Measurements from ENCODE around the gene FOXD2.

FOXD2 gene

GRCh38 chr1:47439819-47440598 lies 2.2 kb downstream of the FOXD2 start:
- TF ChIP-seq ARNT (IDR thresholded peaks at IDR 0.05) (no peak), NFRKB (IDR thresholded peaks at IDR 0.05) (no peak), PKNOX1 (IDR thresholded peaks at IDR 0.05) (no peak), L3MBTL2 (conservative IDR thresholded peaks at IDR 0.05) (no peak), FOXK2 (IDR thresholded peaks at IDR 0.05) (no peak), BHLHE40 (IDR thresholded peaks at IDR 0.05; ENCODE audit: borderline replicate concordance) (no peak), LEF1 (IDR thresholded peaks at IDR 0.05; ENCODE audit: borderline replicate concordance) (no peak), FOXM1 (IDR thresholded peaks at IDR 0.05; ENCODE audit: borderline replicate concordance) (no peak), HDGF (IDR thresholded peaks at IDR 0.05; ENCODE audit: borderline replicate concordance) (no peak), TARDBP (IDR thresholded peaks at IDR 0.05) (no peak), SP1 (IDR thresholded peaks at IDR 0.05) (no peak), FOXA1 (IDR thresholded peaks at IDR 0.05) (no peak), ZNF384 (IDR thresholded peaks at IDR 0.05) (no peak), SUZ12 (IDR thresholded peaks at IDR 0.05) (no peak), CTBP1 (IDR thresholded peaks at IDR 0.05; ENCODE audit: borderline replicate concordance) (no peak), ELF4 (IDR thresholded peaks at IDR 0.05) (no peak)
- DNase-seq (ENCODE audit: extremely low spot score), result no peak
- POLR2A ChIA-PET, result interaction anchor here (1.1 kb wide), 3 partner anchors 10 to 68 kb away, joined by 3 read pairs; no protein-coding TSS in a partner anchor
- CTCF ChIA-PET, result interaction anchor here (1.6 to 2.0 kb wide), 3 partner anchors 8 to 286 kb away, joined by 5 to 10 read pairs (median 6); no protein-coding TSS in a partner anchor

- POLR2A ChIA-PET, result interaction anchor here (1.1 kb wide), 4 partner anchors 9 to 244 kb away, joined by 3 read pairs; no protein-coding TSS in a partner anchor
- no peak for DNase-seq (ENCODE audit: extremely low spot score)
- TF ChIP-seq ELF4 (IDR thresholded peaks at IDR 0.05) (no peak), FOXA1 (IDR thresholded peaks at IDR 0.05) (no peak), HDGF (IDR thresholded peaks at IDR 0.05; ENCODE audit: borderline replicate concordance) (no peak), NFRKB (IDR thresholded peaks at IDR 0.05) (no peak)
- CTCF ChIA-PET, result interaction anchor here (1.6 to 2.0 kb wide), 3 partner anchors 8 to 285 kb away, joined by 5 to 10 read pairs (median 6); no protein-coding TSS in a partner anchor
These were observed 2.8 kb downstream of the FOXD2 start for GRCh38 chr1:47440599-47441081.

DNA sequence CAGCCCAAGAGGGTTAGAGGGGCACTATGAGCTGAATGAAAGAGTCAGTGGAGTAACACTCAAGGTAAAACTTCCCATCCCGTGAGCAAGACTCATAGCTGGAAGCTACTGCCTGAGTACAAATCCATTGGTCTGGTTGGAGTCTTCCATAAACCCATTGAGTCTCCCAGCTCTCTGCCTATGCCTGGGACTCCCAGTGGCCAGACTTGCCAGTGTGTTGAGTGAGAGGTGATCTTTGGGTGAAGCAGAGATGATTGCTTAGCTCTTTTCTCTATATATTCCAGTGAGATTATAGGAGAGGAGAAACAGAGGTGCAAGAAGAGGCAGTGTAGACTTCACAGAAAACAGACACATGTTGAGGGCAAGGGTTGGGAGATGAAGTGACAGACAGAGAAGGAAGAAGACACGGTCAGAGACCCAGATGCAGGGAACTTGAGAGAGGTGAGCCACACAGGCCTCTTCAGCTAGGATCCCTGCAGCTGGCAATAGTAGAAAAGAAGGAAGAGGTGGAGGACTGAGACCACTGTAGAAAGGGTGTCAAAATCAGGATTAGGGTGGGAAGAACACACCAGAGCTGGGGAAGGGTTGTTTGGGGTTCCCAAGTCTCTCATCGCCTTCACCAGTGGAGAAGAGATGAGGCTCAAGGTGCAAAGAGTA lies 3.7 kb downstream of the FOXD2 start:
- DNase-seq (ENCODE audit: extremely low spot score), result no peak
- ChIA-PET CTCF (interaction anchor here (0.5 to 2.0 kb wide), 5 partner anchors 9 to 284 kb away, joined by 3 to 10 read pairs (median 5); no protein-coding TSS in a partner anchor), POLR2A (interaction anchor here (1.1 kb wide), 1 partner anchor 243 kb away, joined by 3 read pairs; no protein-coding TSS in a partner anchor)
- TF ChIP-seq BHLHE40 (IDR thresholded peaks at IDR 0.05; ENCODE audit: borderline replicate concordance) (no peak), LEF1 (IDR thresholded peaks at IDR 0.05; ENCODE audit: borderline replicate concordance) (no peak), ARNT (IDR thresholded peaks at IDR 0.05) (no peak), SUZ12 (IDR thresholded peaks at IDR 0.05) (no peak), FOXA1 (IDR thresholded peaks at IDR 0.05) (no peak)

DNA sequence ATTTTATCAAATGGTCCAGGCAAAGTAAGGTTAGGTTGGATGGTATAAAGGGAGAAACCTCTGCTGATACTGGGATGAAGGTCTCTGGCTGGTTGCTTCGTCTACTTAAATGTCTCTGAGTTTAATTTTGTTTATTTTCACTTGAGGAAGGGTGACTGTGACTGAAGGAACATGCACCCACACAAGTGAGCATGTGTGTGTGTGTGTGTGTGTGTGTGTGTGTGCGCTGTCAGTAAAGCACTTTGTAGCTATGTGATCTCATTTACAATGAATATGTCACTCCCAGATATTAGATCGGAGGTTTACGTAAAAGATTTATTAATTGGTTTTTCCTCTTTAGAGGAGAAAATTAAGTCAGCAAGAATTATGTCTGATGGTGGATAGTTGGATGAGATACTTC lies 4.4 kb downstream of the FOXD2 start:
- POLR2A ChIA-PET, result no interaction called here
- TF ChIP-seq BHLHE40 (IDR thresholded peaks at IDR 0.05; ENCODE audit: borderline replicate concordance) (no peak), FOXK2 (IDR thresholded peaks at IDR 0.05) (no peak), ZNF384 (IDR thresholded peaks at IDR 0.05) (no peak), TARDBP (IDR thresholded peaks at IDR 0.05) (no peak), SUZ12 (IDR thresholded peaks at IDR 0.05) (no peak), LEF1 (IDR thresholded peaks at IDR 0.05; ENCODE audit: borderline replicate concordance) (no peak), ELF4 (IDR thresholded peaks at IDR 0.05) (no peak), PKNOX1 (IDR thresholded peaks at IDR 0.05) (no peak), FOXA1 (IDR thresholded peaks at IDR 0.05) (no peak), HDGF (IDR thresholded peaks at IDR 0.05; ENCODE audit: borderline replicate concordance) (no peak), NFRKB (IDR thresholded peaks at IDR 0.05) (no peak), ARNT (IDR thresholded peaks at IDR 0.05) (no peak), SP1 (IDR thresholded peaks at IDR 0.05) (no peak), FOXM1 (IDR thresholded peaks at IDR 0.05; ENCODE audit: borderline replicate concordance) (no peak), L3MBTL2 (conservative IDR thresholded peaks at IDR 0.05) (no peak), CTBP1 (IDR thresholded peaks at IDR 0.05; ENCODE audit: borderline replicate concordance) (no peak)
- DNase-seq (ENCODE audit: extremely low spot score), result no peak
- CTCF ChIA-PET, result interaction anchor here (0.5 to 2.0 kb wide), 2 partner anchors 280 to 284 kb away, joined by 3 to 10 read pairs; no protein-coding TSS in a partner anchor

DNA sequence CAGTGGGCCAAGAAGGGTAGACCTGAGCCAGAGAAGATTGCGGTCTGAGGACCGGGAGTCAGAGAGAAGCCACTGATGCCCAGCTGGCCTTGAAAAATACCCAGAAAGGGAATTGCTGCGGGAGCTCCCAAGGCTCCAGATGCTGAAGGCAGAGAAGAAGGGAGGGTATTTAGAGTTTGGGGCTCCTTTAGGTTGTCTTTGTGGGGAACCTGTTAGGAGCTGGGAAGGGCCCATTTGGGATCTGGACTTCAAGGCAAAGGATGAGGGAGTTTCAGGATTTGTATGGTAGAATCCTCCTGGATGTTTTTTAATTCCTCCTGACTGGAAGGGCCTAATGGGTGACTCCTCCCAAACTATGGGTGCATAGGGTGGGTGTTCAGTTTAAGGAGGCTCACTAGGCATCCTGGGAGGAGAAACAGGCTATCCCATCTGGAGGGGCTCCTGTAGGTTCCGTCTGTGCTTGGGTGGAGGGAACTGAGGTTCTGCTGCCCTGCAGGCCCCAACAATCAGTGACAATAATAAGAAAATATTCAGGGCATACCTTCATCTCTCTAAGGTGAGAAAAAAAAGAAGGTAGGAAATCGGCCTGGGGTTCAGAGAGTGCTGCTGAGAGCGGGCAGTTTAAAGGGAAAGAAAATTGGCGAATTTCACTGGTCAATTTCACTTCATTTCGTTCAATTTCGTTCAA lies 5.1 kb downstream of the FOXD2 start:
- CTCF ChIA-PET, result no interaction called here
- TF ChIP-seq ELF4 (IDR thresholded peaks at IDR 0.05), result no peak
- TF ChIP-seq LEF1 (IDR thresholded peaks at IDR 0.05; ENCODE audit: borderline replicate concordance), result no peak
- no peak for TF ChIP-seq HDGF (IDR thresholded peaks at IDR 0.05; ENCODE audit: borderline replicate concordance)
- no peak for DNase-seq (ENCODE audit: extremely low spot score)
- POLR2A ChIA-PET, result no interaction called here

All from HEK293T (cell line).